SK-N-SH (cell line): ENCODE results near the gene PTAFR. TPM values are rescaled to one million over a fixed set of nuclear protein-coding genes. Genes with fewer than 3 reads are reported as not detected.

Experiments
- CTCF ChIA-PET: fragments of 300-600, 350-600 bp; formaldehyde crosslinking; extraction: SDS; loops from one replicate; lab custom pipeline; 2021; lab: Yijun Ruan, JAX
- POLR2A ChIA-PET: fragments of 350-600 bp; sonication (Branson Sonifier 250); formaldehyde crosslinking; extraction: SDS; loops from one replicate; lab custom pipeline; 2020; ENCODE audit warnings: antibody characterized with exemption, inconsistent platforms; lab: Yijun Ruan, JAX
- DNase-seq: peaks from one replicate; pipeline ENCODE4 v3.0.0; 2012
- H2AFZ ChIP-seq: fragments of 200-600 bp; sonication (generic); 2 replicates; pipeline ENCODE4 v1.8.1; 2016; ENCODE audit warnings: antibody characterized with exemption, mild to moderate bottlenecking, low read depth
- H3F3A ChIP-seq: fragments of 200-600 bp; sonication (generic); replicated peaks from 2 replicates; pipeline ENCODE3; 2016; ENCODE audit warnings: antibody characterized with exemption, mild to moderate bottlenecking; ENCODE audit not compliant: insufficient read depth
- H3K27ac ChIP-seq, 2 experiments: fragments of 200-500 bp in 1 of 2; fragments of 200-600 bp in 1 of 2; sonication (Bioruptor generic) in 1 of 2; sonication (generic), shearing (Covaris generic) in 1 of 2; 2 replicates each; pipeline versions ENCODE4 v1.5.1 to v1.6.1; 2014 to 2016; ENCODE audit warnings: low read depth in 2 of 2, inconsistent platforms in 1 of 2, low read length in 1 of 2, mild to moderate bottlenecking in 1 of 2, mixed read lengths in 1 of 2
- H3K27me3 ChIP-seq: fragments of 200-600 bp; sonication (generic), shearing (Covaris generic); 2 replicates; pipeline ENCODE4 v1.6.1; 2016; ENCODE audit warnings: mixed run types; ENCODE audit not compliant: insufficient read depth
- H3K36me3 ChIP-seq, 2 experiments: fragments of 200-500 bp in 1 of 2; fragments of 200-600 bp in 1 of 2; sonication (Bioruptor generic) in 1 of 2; sonication (generic) in 1 of 2; replicated peaks in 1 of 2; 2 replicates each; pipeline versions ENCODE3 to v1.5.1; 2014 to 2016; ENCODE audit warnings: low read length in 1 of 2, mild to moderate bottlenecking in 1 of 2; ENCODE audit not compliant: insufficient read depth in 2 of 2, control insufficient read depth in 1 of 2
- H3K4me1 ChIP-seq, 2 experiments: fragments of 200-500 bp in 1 of 2; fragments of 200-600 bp in 1 of 2; sonication (Bioruptor generic) in 1 of 2; sonication (generic), shearing (Covaris generic) in 1 of 2; 2 replicates each; pipeline versions ENCODE4 v1.5.1 to v1.6.1; 2014 to 2016; ENCODE audit warnings: low read depth in 1 of 2, low read length in 1 of 2, mixed run types in 1 of 2; ENCODE audit not compliant: insufficient read depth in 2 of 2, control insufficient read depth in 1 of 2
- H3K4me2 ChIP-seq: fragments of 200-600 bp; sonication (generic), shearing (Covaris generic); 2 replicates; pipeline ENCODE4 v1.6.1; 2017; ENCODE audit warnings: mixed run types
- H3K4me3 ChIP-seq, 2 experiments: fragments of 200-500 bp in 1 of 2; fragments of 200-600 bp in 1 of 2; sonication (Bioruptor generic) in 1 of 2; sonication (generic), shearing (Covaris generic) in 1 of 2; 2 replicates each; pipeline versions ENCODE4 v1.5.1 to v1.8.1; 2014 to 2016; ENCODE audit warnings: low read depth in 2 of 2, inconsistent platforms in 1 of 2, low read length in 1 of 2, mild to moderate bottlenecking in 1 of 2, mixed read lengths in 1 of 2, moderate library complexity in 1 of 2
- H3K79me2 ChIP-seq: fragments of 200-600 bp; sonication (generic); 2 replicates; pipeline ENCODE4 v1.8.1; 2017; ENCODE audit warnings: mild to moderate bottlenecking; ENCODE audit not compliant: insufficient read depth
- H3K9ac ChIP-seq: fragments of 200-600 bp; sonication (generic); 2 replicates; pipeline ENCODE4 v1.6.1; 2017; ENCODE audit warnings: mixed run types
- H3K9me2 ChIP-seq: fragments of 200-600 bp; sonication (generic); 2 replicates; pipeline ENCODE4 v1.6.1; 2017; ENCODE audit warnings: mixed run types
- H3K9me3 ChIP-seq: fragments of 200-600 bp; sonication (generic); 2 replicates; pipeline ENCODE4 v1.6.1; 2017; ENCODE audit warnings: mixed run types, mild to moderate bottlenecking, moderate library complexity
- H4K20me1 ChIP-seq: fragments of 200-600 bp; sonication (generic); 2 replicates; pipeline ENCODE4 v1.6.1; 2017; ENCODE audit warnings: mild to moderate bottlenecking, mixed run types; ENCODE audit not compliant: insufficient read depth
- CHD2 ChIP-seq: fragments of 150-350 bp; IDR thresholded peaks from 2 replicates; pipeline ENCODE4 v1.6.1; 2018; ENCODE audit warnings: low read length; ENCODE audit not compliant: partially characterized antibody
- FOSL2 ChIP-seq: IDR thresholded peaks from 2 replicates; pipeline ENCODE4 v1.4.0; 2012; ENCODE audit warnings: low read depth, mild to moderate bottlenecking, moderate library complexity, borderline replicate concordance
- GABPA ChIP-seq: IDR thresholded peaks from 2 replicates; pipeline ENCODE4 v1.4.0; 2012; ENCODE audit warnings: low read depth, mild to moderate bottlenecking
- GATA2 ChIP-seq: sonication (generic); formaldehyde crosslinking; IDR thresholded peaks from 2 replicates; pipeline ENCODE4 v1.5.0; 2020; ENCODE audit warnings: mild to moderate bottlenecking, missing genetic modification reagents
- JUND ChIP-seq: IDR thresholded peaks from 2 replicates; pipeline ENCODE4 v1.4.0; 2012
- MEF2A ChIP-seq: IDR thresholded peaks from 2 replicates; pipeline ENCODE4 v1.4.0; 2012; ENCODE audit warnings: low read depth, borderline replicate concordance
- MXI1 ChIP-seq: IDR thresholded peaks from 2 replicates; pipeline ENCODE4 v1.6.1; 2012; ENCODE audit warnings: mild to moderate bottlenecking, low read depth, low read length, improper control_type of control experiment
- RAD21 ChIP-seq: IDR thresholded peaks from 2 replicates; pipeline ENCODE4 v1.6.1; 2012; ENCODE audit warnings: mild to moderate bottlenecking, low read length
- TCF12 ChIP-seq: IDR thresholded peaks from 2 replicates; pipeline ENCODE4 v1.4.0; 2012
- YY1 ChIP-seq: IDR thresholded peaks from 2 replicates; pipeline ENCODE4 v1.4.0; 2012; ENCODE audit warnings: low read depth, mild to moderate bottlenecking
- WGBS: methylation state at CpG from one replicate; pipeline ENCODE4 v1.1.6; 2017; ENCODE audit warnings: low lambda C conversion rate; 5-methylcytosine and 5-hydroxymethylcytosine counted together
- polyA plus RNA-seq, 3 experiments: library from polyadenylated mRNA; depleted of rRNA; stranded (reverse); fragments of >200 nt; gene quantifications; 2 replicates each; pipeline ENCODE4 v1.2.3, GENCODE V29; 2012
- TF ChIP-seq, protein P1 (sequence below): fragments of 150-350 bp; IDR thresholded peaks from 2 replicates; pipeline ENCODE4 v1.6.1; 2016; ENCODE audit warnings: mild to moderate bottlenecking, low read depth, low read length
- TF ChIP-seq, protein P2 (sequence below): IDR thresholded peaks from 2 replicates; pipeline ENCODE4; 2012
- TF ChIP-seq, protein P3 (sequence below): IDR thresholded peaks from 2 replicates; pipeline ENCODE4 v1.6.1; 2012; ENCODE audit warnings: mild to moderate bottlenecking, low read depth, low read length, moderate library complexity

PTAFR gene
- polyA plus RNA-seq, 1 of the 3 experiments (the other 2 are of a cell fraction) = 0.05 TPM

DNA sequence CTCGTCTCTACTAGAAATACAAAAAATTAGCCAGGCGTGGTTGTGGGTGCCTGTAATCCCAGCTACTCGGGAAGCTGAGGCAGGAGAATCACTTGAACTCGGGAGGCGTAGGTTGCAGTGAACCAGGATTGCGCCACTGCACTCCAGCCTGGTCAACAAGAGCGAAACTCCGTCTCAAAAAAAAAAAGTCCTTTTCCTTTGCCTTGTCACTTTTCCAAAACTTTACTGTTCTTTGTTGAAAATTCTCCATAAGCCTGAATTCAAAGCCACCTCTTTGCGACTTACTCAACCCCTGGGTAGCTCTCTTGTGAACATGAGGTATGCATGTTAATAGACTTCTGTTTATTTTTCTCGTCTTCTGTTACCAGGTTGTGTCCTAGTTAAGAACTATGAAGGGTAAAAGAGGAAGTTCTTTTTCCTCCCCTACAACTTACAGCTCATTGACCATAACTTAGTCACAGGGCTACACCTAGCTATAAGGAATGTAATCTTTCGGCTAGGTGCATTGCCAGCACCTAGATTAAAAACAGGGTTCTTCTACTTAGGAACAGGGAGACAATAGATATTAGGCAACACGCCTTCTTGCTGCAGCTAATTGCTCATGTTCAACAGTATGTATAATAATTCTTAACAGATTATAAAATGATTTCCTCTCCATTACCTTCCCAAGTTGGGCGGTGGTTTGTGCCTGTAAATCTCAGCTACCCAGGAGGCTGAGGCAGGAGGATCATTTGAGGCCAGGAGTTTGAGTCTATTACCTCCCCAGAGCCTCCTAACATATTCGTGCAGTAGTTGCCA lies 40.9 kb downstream of the PTAFR start:
- CTCF ChIA-PET = interaction anchor here (1.4 to 1.9 kb wide), 2 partner anchors 18 to 73 kb away, joined by 3 to 7 read pairs; no protein-coding TSS in a partner anchor
- POLR2A ChIA-PET = no interaction called here

More for the DNA sequence above, 40.9 kb downstream of the PTAFR start:
- no peak for DNase-seq
- H3K4me3 ChIP-seq = no peak overlapping the region
- no peak overlapping the region for H3K27ac ChIP-seq
- no peaks in the 10 kb centered on the region for H3K9me3 ChIP-seq
- H3K9ac ChIP-seq = no peak overlapping the region
- no peaks in the 10 kb centered on the region for H4K20me1 ChIP-seq
- no peaks in the 10 kb centered on the region for H3K9me2 ChIP-seq
- H3K36me3 ChIP-seq = no peaks in the 10 kb centered on the region
- H3K4me2 ChIP-seq = no peak overlapping the region
- no peak overlapping the region for H2AFZ ChIP-seq
- no peaks in the 10 kb centered on the region for H3K4me1 ChIP-seq
- H3K27me3 ChIP-seq = no peaks in the 10 kb centered on the region
- no peaks in the 10 kb centered on the region for H3F3A ChIP-seq
- WGBS = 78% methylated on average over 14 of the region's 14 CpGs
- no peaks in the 10 kb centered on the region for H3K79me2 ChIP-seq
- TF ChIP-seq YY1 (no peak), JUND (no peak), MXI1 (no peak), TCF12 (no peak), FOSL2 (no peak), GATA2 (CRISPR knock-in tag) (no peak), RAD21 (no peak), MEF2A (no peak), CHD2 (no peak), GABPA (no peak)
- TF ChIP-seq, protein P1, sequence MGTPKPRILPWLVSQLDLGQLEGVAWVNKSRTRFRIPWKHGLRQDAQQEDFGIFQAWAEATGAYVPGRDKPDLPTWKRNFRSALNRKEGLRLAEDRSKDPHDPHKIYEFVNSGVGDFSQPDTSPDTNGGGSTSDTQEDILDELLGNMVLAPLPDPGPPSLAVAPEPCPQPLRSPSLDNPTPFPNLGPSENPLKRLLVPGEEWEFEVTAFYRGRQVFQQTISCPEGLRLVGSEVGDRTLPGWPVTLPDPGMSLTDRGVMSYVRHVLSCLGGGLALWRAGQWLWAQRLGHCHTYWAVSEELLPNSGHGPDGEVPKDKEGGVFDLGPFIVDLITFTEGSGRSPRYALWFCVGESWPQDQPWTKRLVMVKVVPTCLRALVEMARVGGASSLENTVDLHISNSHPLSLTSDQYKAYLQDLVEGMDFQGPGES = no peak
- TF ChIP-seq, protein P2, sequence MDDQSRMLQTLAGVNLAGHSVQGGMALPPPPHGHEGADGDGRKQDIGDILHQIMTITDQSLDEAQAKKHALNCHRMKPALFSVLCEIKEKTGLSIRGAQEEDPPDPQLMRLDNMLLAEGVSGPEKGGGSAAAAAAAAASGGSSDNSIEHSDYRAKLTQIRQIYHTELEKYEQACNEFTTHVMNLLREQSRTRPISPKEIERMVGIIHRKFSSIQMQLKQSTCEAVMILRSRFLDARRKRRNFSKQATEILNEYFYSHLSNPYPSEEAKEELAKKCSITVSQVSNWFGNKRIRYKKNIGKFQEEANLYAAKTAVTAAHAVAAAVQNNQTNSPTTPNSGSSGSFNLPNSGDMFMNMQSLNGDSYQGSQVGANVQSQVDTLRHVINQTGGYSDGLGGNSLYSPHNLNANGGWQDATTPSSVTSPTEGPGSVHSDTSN = no peak
- TF ChIP-seq, protein P3, sequence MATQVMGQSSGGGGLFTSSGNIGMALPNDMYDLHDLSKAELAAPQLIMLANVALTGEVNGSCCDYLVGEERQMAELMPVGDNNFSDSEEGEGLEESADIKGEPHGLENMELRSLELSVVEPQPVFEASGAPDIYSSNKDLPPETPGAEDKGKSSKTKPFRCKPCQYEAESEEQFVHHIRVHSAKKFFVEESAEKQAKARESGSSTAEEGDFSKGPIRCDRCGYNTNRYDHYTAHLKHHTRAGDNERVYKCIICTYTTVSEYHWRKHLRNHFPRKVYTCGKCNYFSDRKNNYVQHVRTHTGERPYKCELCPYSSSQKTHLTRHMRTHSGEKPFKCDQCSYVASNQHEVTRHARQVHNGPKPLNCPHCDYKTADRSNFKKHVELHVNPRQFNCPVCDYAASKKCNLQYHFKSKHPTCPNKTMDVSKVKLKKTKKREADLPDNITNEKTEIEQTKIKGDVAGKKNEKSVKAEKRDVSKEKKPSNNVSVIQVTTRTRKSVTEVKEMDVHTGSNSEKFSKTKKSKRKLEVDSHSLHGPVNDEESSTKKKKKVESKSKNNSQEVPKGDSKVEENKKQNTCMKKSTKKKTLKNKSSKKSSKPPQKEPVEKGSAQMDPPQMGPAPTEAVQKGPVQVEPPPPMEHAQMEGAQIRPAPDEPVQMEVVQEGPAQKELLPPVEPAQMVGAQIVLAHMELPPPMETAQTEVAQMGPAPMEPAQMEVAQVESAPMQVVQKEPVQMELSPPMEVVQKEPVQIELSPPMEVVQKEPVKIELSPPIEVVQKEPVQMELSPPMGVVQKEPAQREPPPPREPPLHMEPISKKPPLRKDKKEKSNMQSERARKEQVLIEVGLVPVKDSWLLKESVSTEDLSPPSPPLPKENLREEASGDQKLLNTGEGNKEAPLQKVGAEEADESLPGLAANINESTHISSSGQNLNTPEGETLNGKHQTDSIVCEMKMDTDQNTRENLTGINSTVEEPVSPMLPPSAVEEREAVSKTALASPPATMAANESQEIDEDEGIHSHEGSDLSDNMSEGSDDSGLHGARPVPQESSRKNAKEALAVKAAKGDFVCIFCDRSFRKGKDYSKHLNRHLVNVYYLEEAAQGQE = no peak
